HG03575 (cell line): ENCODE results near the gene NT5C1B.
A peak's percentile ranks its signal among the peaks of the same experiment; 100 is the strongest.

Source experiments
- ATAC-seq: cut with Tn5 transposase; IDR thresholded peaks from one replicate; pipeline ENCODE4 v1.9.1; 2021; ENCODE audit not compliant: unreplicated experiment, insufficient number of reproducible peaks, low FRiP score; ENCODE audit errors: extremely low read depth

NT5C1B gene

DNA sequence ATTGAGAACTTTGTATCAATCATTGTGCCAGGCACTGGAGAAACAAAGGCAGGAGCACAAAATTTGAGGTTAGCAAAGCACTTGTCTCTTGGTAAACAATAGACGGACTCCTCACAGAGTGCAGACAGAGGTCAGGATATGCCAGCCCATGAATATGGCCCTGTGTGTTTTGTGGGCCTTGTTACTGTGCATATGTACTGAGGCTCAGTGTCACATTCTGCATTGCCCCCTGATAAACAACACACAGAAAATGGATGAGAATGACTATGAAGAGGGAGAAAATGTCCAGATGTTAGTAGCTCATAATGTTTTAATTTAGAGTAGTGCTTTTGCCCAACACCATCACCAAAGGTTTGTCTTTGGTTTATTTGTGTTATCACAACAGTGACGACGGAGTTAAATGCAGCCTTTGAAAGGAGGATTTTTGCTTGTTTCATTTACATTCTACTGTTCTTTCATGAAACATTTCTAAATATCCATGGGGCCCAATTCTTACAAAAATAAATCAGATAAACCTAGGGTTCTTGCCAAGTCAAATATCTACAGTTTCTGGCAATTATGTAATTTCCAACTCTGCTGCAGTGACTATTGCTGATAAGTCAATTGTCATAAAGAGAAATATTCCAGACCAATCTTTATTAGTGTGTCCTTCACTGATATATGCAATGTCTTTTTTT lies 14.6 kb upstream of the NT5C1B start:
- no peak for ATAC-seq

DNA sequence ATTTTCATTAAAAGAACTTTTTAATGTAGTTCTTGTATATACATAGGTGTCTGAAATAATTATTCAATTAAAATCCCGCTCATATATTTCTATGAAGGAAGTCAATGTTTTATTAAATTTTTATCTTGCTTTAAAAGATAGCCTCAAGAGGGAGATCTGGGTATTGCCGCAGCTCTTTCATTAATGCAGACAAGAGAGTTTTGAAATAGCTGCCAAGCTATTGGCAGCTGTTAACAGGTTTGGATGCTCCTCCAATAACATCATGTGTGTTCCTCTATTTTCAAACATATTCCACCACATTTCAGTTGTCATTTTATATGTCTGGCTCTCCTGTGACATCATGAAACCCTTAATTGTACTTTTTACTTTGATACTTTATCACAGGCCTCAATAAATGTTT lies 12.9 kb upstream of the NT5C1B start:
- ATAC-seq: no peak

- no peak for ATAC-seq
Measured at GRCh38 chr2:18600255-18600613, 10.9 kb upstream of the NT5C1B start.

GRCh38 chr2:18599509-18600254 lies 10.3 kb upstream of the NT5C1B start:
- ATAC-seq: no peak

DNA sequence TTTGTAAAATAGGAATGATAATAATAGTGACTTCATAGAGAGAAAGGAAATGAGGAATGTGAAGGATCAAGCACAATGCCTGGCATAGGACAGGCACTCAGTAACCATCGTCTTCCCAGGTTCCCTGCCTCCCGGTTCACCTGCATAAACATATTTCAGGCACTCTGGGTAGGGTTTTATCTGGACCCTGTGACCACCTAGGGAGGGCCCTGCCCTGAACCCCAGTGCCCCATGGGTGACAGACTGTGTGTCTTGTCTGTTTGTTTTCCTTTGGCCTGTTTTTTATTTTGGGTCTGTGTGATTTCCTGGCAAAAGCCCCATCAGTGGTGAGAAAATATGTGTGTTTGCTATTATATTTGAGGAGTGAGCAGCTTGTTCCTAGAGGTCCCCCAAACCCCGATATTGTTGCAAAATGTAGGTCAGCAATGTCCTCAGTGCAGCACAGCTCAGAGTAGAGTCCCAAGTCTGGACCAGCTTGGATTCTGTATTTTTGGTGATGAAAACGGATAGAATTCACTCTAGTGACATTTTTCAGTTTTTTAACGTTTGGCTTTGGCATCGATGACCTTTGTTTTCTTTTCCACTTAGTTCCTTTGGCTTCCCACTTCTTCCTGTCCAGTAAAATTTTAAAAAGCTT lies 9.6 kb upstream of the NT5C1B start:
- no peak for ATAC-seq

DNA sequence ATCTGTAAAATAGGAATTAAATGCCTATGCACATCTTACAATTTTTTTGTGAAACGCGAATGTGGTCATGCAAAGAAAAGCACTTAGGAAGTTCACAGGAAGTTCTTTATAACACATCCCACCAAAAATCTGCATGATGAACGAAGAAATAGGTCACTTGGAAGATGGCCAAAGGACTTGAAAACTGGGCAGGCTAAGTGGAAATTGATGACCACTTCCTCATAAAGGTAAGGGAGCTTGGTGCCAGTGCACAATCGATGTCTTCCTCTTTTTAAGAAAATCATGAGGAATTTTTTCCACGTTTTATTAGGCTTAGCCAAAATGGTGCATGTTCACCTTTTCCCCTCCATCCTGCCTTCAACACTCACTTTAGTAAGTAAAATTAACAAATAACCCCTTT lies 8.2 kb upstream of the NT5C1B start:
- no peak for ATAC-seq

DNA sequence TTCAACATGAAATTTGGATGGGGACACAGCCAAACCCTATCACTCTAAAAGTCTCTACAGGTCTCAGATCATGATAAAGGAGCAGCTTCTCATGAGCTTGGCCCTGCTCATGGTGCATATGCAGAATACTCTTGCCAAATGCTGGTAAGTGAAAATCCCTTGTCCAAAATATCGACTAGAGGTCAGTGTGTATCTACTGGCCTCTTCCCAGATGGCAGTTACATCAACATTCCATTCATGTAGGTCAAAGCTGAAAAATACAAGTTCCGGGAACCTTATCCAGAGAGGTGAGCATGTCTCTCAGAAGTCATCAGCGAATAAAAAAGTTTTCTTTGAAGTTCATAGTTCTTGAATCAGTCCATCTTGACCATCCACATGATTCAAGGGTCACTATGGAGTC lies 7.6 kb upstream of the NT5C1B start:
- no peak for ATAC-seq

GRCh38 chr2:18593496-18593895 lies 4.1 kb upstream of the NT5C1B start:
- no peak for ATAC-seq

DNA sequence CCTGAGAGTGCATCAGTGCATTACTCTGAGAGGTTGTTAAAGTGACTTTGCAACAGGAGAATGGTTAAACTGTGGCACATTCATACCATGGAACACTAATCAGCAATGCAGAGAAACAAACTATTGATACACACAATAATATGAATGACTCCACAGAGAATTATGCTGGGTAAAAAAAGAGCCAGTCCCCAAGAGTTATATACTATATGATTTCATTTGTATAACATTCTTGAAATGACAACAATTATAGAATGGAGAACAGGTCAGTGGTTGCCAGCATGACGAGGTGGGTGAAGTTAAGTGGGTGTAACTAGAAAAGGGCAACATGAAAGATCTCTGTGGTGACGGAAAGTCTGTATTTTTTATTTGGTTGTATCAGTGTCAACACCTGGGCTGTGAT lies 3.0 kb upstream of the NT5C1B start:
- no peak for ATAC-seq

DNA sequence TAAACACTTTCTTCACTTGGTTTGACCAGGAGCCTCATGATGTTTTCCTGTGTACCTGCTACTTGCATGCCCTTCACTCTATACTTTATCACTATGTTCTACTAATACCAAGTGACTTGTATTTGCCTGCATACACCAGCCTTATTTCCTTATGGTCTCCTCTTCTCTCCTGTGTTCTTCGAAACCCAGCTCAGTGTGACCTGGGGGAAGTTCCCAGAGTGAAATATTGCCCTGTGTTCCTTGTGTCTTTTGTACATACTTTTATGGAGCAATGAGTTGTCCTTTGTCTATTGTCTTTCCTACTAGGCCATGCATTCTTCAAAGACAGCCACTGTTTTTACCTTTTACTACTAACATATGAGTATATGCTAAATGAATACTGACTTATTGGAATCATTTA lies 567 bp downstream of the NT5C1B start:
- no peak for ATAC-seq

GRCh38 chr2:18588049-18588448 lies 1.3 kb downstream of the NT5C1B start:
- ATAC-seq: no peak

GRCh38 chr2:18585526-18585925 lies 3.8 kb downstream of the NT5C1B start:
- ATAC-seq: no peak

DNA sequence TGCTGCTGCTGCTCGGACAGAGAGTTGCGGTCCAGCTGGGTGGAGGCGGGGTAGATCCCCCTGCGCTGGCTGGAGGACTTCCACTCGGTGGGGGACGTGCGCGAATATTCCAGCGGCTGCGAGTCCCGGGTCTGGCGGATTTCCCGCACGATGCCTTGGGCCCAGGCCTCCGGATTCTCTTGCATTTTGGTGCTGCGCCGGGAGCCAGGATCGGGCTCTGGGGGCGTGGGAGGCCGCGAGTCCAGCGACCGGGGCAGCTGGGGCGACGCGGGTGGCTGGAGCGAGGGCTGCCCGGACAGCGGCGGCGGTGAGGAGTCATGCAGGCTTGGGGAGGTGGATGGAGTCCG lies 4.8 kb downstream of the NT5C1B start:
- ATAC-seq: no peak

GRCh38 chr2:18583905-18584607 lies 5.3 kb downstream of the NT5C1B start:
- ATAC-seq: no peak

DNA sequence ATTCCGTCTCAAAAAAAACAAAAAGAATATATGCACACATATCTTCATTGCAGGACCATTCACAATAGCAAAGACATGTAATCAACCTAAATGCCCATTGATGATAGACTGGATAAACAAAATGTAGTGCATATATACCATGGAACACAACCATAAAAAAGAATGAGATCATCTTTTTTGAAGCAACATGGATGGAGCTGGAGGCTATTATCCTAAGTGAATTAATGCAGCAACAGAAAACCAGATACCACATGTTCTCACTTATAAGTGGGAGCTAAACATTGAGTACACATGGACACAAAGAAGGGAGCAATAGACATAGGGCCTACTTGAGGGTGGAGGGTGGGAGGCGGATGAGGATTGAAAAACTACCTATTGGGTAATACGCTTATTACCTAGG lies 8.8 kb downstream of the NT5C1B start:
- no peak for ATAC-seq

DNA sequence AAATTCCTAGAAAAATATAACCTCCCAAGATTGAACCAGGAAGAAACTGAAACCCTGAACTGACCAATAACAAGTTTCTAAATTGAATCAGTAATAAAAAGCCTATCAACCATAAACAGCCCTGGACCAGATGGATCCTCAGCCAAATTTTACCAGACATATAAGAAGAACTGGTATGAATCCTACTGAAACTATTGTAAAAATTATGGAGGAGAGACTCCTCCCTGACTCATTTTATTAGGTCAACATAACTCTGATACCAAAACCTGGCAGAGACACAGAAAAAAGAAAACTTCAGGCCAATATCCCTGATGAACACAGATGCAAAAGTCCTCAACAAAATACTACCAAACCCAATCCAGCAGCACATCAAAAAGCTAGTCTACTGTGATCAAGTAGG lies 11.3 kb downstream of the NT5C1B start:
- no peak for ATAC-seq

- ATAC-seq: no peak
Measured at GRCh38 chr2:18566145-18566769, 23.1 kb downstream of the NT5C1B start.

GRCh38 chr2:18560797-18561085 lies 28.6 kb downstream of the NT5C1B start:
- ATAC-seq: no peak

GRCh38 chr2:18560031-18560796 lies 29.2 kb downstream of the NT5C1B start, which contains the start of gene RDH14:
Gene RDH14 (minus strand): TSS chr2:18560653. CDS start chr2:18560572, 81 bp downstream.
- peak; percentile 96 for ATAC-seq
